Astrocyte of the spinal cord (primary cell): ENCODE results near the gene KLHL29.

Source experiments
- DNase-seq: peaks from one replicate; pipeline ENCODE4 v3.0.0; 2011; ENCODE audit warnings: low read depth, low spot score
- H3K4me3 ChIP-seq: 2 replicates; pipeline ENCODE4 v1.5.1; 2011; ENCODE audit warnings: low read depth, mild to moderate bottlenecking, low read length, moderate library complexity
- in situ Hi-C: cut with HindIII; loops from 2 replicates; pipeline ENCODE4 v1.10.0; 2017; ENCODE audit warnings: low sequenced_read_pairs
- TF ChIP-seq, protein P1 (sequence below): IDR thresholded peaks from 2 replicates; pipeline ENCODE4 v1.5.1; 2012; ENCODE audit warnings: low read depth, mild to moderate bottlenecking, low read length, inconsistent platforms

Gene KLHL29

GRCh38 chr2:23550553-23550952 lies 165.6 kb downstream of the KLHL29 start:
- DNase-seq = peak; percentile 27
- H3K4me3 ChIP-seq = no peak overlapping the region
- in situ Hi-C loops = no loop called here
- TF ChIP-seq, protein P1, sequence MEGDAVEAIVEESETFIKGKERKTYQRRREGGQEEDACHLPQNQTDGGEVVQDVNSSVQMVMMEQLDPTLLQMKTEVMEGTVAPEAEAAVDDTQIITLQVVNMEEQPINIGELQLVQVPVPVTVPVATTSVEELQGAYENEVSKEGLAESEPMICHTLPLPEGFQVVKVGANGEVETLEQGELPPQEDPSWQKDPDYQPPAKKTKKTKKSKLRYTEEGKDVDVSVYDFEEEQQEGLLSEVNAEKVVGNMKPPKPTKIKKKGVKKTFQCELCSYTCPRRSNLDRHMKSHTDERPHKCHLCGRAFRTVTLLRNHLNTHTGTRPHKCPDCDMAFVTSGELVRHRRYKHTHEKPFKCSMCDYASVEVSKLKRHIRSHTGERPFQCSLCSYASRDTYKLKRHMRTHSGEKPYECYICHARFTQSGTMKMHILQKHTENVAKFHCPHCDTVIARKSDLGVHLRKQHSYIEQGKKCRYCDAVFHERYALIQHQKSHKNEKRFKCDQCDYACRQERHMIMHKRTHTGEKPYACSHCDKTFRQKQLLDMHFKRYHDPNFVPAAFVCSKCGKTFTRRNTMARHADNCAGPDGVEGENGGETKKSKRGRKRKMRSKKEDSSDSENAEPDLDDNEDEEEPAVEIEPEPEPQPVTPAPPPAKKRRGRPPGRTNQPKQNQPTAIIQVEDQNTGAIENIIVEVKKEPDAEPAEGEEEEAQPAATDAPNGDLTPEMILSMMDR = no peak

DNA sequence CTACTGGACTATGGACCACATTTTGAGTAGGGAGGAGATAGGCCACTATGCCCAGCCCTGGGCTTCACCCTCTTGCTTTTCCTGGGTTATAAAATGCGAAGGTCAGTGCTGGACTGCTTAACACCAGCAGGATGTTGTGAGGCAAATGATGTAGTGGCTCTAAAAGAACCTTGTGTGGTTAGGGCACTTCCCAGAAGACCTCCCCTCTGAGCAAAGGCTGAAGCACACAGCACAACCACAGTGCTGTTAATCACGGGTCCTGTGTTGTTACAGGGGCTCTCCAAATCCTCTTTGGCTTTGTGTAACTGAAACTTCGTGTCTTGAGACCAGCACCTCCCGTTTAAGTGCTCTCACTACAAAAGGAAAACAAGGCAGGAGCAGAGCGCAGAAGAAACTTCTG lies 166.9 kb downstream of the KLHL29 start:
- in situ Hi-C loops = no loop called here

GRCh38 chr2:23553561-23553960 lies 168.6 kb downstream of the KLHL29 start:
- in situ Hi-C loops = no loop called here
- DNase-seq = no peak
- H3K4me3 ChIP-seq = no peak overlapping the region
- TF ChIP-seq, protein P1 = no peak

More for the DNA sequence above, 166.9 kb downstream of the KLHL29 start:
- no peak overlapping the region for H3K4me3 ChIP-seq
- no peak for DNase-seq
- TF ChIP-seq, protein P1 = no peak

GRCh38 chr2:23554054-23554697 lies 169.2 kb downstream of the KLHL29 start:
- no peak overlapping the region for H3K4me3 ChIP-seq
- no peak for DNase-seq
- in situ Hi-C loops = no loop called here
- TF ChIP-seq, protein P1 = no peak

DNA sequence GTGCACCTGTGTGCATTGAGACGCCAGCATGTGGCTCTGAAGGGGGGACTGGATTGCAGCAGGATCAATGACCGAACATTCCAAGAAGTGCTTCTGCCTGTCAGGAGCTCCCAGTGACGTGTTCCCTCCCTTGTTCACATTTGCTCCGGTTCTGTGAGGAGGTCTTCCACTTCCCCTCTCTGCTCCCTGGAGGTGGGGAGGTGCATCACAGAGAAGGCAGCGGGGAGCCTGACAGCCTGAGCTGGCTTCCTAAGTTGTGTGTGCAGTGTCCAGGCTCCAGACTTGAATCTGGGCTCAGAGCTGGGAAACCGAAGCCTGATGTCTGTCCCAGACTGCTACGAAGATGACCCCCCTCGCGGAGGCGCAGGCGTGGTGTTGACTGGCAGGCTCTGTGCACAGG lies 171.0 kb downstream of the KLHL29 start:
- no peak for DNase-seq
- no peak overlapping the region for H3K4me3 ChIP-seq
- in situ Hi-C loops = no loop called here
- TF ChIP-seq, protein P1 = no peak

DNA sequence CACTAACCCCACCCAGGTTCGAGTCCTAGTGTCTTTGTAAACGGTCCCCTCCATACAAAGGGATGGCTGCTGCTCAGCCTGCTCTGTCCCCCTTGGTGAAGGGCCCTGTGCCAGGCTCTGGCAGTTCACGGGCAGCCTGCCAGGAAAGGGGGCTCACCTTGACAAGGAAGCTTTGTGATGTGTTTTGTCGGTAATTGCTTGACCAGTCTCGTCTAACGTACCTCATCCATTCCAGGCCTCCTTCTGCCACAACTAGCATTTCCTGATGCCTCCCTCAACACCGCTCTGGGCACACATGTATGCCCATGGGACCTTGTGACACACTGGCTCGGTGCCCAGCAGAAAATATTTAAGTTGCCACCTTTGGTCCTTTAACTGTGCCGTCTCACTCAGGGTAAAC lies 171.9 kb downstream of the KLHL29 start:
- no peak for DNase-seq
- no peak overlapping the region for H3K4me3 ChIP-seq
- TF ChIP-seq, protein P1 = no peak
- in situ Hi-C loops = no loop called here
